Astrocyte of the spinal cord (primary cell): ENCODE results near the gene TERB1.

Experiments used
- DNase-seq: peaks from one replicate; pipeline ENCODE4 v3.0.0; 2011; ENCODE audit warnings: low read depth, low spot score
- H3K4me3 ChIP-seq: 2 replicates; pipeline ENCODE4 v1.5.1; 2011; ENCODE audit warnings: low read depth, mild to moderate bottlenecking, low read length, moderate library complexity
- in situ Hi-C: cut with HindIII; loops from 2 replicates; pipeline ENCODE4 v1.10.0; 2017; ENCODE audit warnings: low sequenced_read_pairs
- TF ChIP-seq, protein P1 (sequence below): IDR thresholded peaks from 2 replicates; pipeline ENCODE4 v1.5.1; 2012; ENCODE audit warnings: low read depth, mild to moderate bottlenecking, low read length, inconsistent platforms

The TERB1 gene

GRCh38 chr16:66717112-66717675 lies 84.2 kb downstream of the TERB1 start:
- no peak overlapping the region for H3K4me3 ChIP-seq
- in situ Hi-C loops = no loop called here
- TF ChIP-seq, protein P1, sequence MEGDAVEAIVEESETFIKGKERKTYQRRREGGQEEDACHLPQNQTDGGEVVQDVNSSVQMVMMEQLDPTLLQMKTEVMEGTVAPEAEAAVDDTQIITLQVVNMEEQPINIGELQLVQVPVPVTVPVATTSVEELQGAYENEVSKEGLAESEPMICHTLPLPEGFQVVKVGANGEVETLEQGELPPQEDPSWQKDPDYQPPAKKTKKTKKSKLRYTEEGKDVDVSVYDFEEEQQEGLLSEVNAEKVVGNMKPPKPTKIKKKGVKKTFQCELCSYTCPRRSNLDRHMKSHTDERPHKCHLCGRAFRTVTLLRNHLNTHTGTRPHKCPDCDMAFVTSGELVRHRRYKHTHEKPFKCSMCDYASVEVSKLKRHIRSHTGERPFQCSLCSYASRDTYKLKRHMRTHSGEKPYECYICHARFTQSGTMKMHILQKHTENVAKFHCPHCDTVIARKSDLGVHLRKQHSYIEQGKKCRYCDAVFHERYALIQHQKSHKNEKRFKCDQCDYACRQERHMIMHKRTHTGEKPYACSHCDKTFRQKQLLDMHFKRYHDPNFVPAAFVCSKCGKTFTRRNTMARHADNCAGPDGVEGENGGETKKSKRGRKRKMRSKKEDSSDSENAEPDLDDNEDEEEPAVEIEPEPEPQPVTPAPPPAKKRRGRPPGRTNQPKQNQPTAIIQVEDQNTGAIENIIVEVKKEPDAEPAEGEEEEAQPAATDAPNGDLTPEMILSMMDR = peak; percentile 72
- peak; percentile 70 for DNase-seq

- no peak for DNase-seq
- TF ChIP-seq, protein P1 = no peak
- in situ Hi-C loops = no loop called here
- H3K4me3 ChIP-seq = no peak overlapping the region
Measured at GRCh38 chr16:66714654-66715307, 86.6 kb downstream of the TERB1 start.

DNA sequence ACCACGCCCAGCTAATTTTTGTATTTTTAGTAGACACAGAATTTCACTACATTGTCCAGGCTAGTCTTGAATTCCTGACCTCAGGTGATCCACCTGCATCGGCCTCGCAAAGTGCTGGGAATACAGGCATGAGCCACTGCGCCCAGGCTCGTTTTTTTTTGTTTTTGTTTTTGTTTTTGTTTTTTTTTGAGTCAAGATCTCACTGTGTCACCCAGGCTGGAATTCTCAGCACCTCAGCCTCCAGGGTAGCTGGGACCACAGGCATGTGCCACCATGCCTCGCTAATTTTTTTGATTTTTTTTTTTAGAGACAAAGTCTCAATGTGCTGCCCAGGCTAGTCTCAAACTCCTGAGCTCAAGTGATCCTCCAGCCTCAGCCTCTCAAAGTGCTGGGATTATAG lies 87.3 kb downstream of the TERB1 start:
- TF ChIP-seq, protein P1 = no peak
- in situ Hi-C loops = no loop called here
- H3K4me3 ChIP-seq = no peak overlapping the region
- no peak for DNase-seq

- no peak overlapping the region for H3K4me3 ChIP-seq
- in situ Hi-C loops = no loop called here
- TF ChIP-seq, protein P1 = no peak
- no peak for DNase-seq
Measured at GRCh38 chr16:66713076-66713475, 88.3 kb downstream of the TERB1 start.

- H3K4me3 ChIP-seq = no peak overlapping the region
- no peak for DNase-seq
- TF ChIP-seq, protein P1 = no peak
- in situ Hi-C loops = no loop called here
Measured at GRCh38 chr16:66712512-66712911, 88.9 kb downstream of the TERB1 start.

DNA sequence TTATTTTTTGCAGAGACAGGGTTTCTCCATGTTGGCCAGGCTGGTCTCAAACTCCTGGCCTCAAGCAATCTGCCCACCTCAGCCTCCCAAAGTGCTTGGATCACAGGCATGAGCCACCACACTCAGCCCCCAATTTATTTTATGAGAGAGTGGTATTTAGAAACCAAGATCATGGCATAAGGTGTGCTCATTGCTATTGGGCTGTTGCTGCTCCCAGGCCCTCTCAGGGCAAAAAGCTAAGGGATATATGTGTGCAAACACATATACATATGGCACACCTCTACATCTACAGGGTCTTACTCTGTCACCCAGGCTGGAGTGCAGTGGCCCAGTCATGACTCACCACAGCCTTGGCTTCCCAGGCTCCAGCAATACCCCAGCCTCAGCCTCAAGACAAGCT lies 89.8 kb downstream of the TERB1 start:
- TF ChIP-seq, protein P1 = no peak
- DNase-seq = no peak
- in situ Hi-C loops = no loop called here
- no peak overlapping the region for H3K4me3 ChIP-seq

- peak; percentile 13 for DNase-seq
- H3K4me3 ChIP-seq = no peak overlapping the region
- in situ Hi-C loops = no loop called here
- TF ChIP-seq, protein P1 = no peak
Measured at GRCh38 chr16:66706506-66706880, 94.9 kb downstream of the TERB1 start.
